Measurements from ENCODE around the gene ATXN1.

DNA sequence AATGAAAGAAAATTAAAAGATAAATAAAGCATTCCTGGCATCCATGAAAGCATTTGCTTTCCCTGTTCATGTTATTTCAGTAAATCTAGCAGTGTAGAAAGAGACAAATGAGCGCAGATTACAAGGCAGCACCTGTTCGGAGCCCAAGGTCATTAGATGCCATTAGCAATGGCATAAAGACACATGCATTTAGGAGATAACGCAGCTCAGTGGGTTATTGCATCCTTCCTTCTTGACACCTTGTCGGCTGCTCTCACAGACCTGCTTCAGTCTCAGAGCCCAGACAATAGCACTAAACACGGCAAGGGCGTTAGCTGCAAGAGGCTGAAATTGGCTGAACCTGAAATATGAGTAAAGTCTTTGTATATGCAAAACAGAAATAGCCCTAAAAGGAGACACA is 140.3 kb downstream of the ATXN1 start:
- TF ChIP-seq, protein P1, sequence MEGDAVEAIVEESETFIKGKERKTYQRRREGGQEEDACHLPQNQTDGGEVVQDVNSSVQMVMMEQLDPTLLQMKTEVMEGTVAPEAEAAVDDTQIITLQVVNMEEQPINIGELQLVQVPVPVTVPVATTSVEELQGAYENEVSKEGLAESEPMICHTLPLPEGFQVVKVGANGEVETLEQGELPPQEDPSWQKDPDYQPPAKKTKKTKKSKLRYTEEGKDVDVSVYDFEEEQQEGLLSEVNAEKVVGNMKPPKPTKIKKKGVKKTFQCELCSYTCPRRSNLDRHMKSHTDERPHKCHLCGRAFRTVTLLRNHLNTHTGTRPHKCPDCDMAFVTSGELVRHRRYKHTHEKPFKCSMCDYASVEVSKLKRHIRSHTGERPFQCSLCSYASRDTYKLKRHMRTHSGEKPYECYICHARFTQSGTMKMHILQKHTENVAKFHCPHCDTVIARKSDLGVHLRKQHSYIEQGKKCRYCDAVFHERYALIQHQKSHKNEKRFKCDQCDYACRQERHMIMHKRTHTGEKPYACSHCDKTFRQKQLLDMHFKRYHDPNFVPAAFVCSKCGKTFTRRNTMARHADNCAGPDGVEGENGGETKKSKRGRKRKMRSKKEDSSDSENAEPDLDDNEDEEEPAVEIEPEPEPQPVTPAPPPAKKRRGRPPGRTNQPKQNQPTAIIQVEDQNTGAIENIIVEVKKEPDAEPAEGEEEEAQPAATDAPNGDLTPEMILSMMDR (IDR thresholded peaks at IDR 0.05; ENCODE audit: insufficient read depth, low read length) = no peak
- TF ChIP-seq, protein P2, sequence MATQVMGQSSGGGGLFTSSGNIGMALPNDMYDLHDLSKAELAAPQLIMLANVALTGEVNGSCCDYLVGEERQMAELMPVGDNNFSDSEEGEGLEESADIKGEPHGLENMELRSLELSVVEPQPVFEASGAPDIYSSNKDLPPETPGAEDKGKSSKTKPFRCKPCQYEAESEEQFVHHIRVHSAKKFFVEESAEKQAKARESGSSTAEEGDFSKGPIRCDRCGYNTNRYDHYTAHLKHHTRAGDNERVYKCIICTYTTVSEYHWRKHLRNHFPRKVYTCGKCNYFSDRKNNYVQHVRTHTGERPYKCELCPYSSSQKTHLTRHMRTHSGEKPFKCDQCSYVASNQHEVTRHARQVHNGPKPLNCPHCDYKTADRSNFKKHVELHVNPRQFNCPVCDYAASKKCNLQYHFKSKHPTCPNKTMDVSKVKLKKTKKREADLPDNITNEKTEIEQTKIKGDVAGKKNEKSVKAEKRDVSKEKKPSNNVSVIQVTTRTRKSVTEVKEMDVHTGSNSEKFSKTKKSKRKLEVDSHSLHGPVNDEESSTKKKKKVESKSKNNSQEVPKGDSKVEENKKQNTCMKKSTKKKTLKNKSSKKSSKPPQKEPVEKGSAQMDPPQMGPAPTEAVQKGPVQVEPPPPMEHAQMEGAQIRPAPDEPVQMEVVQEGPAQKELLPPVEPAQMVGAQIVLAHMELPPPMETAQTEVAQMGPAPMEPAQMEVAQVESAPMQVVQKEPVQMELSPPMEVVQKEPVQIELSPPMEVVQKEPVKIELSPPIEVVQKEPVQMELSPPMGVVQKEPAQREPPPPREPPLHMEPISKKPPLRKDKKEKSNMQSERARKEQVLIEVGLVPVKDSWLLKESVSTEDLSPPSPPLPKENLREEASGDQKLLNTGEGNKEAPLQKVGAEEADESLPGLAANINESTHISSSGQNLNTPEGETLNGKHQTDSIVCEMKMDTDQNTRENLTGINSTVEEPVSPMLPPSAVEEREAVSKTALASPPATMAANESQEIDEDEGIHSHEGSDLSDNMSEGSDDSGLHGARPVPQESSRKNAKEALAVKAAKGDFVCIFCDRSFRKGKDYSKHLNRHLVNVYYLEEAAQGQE (IDR thresholded peaks at IDR 0.05; ENCODE audit: insufficient replicate concordance, low read depth) = no peak
- TF ChIP-seq POLR2AphosphoS5 (IDR thresholded peaks at IDR 0.05; ENCODE audit: low read depth) (no peak), GABPA (IDR thresholded peaks at IDR 0.05; ENCODE audit: low read depth) (no peak), SPI1 (IDR thresholded peaks at IDR 0.05; ENCODE audit: borderline replicate concordance, low read depth) (no peak)

Data from HL-60 (cell line).